ENCODE data around the gene SNX32. TPM values are rescaled to one million over a fixed set of nuclear protein-coding genes. Genes with fewer than 3 reads are reported as not detected.
A peak's percentile ranks its signal among the peaks of the same experiment; 100 is the strongest.

SNX32 gene
- total RNA-seq, 1 experiment from 2014 or later = not detected

GRCh38 chr11:65790104-65790901 lies 43.5 kb upstream of the SNX32 start:
- peaks cover 51% of the 10 kb centered on the region for H3K79me2 ChIP-seq (ENCODE audit: insufficient read depth, low read length)
- H3K27ac ChIP-seq (ENCODE audit: low read depth, low read length) = peak overlapping the region; percentile 94; the same call in 1 of the 2 replicates
- ATAC-seq = no peak

More at GRCh38 chr11:65790104-65790901, 43.5 kb upstream of the SNX32 start:
- Histone ChIP-seq H3K4me3 (replicated peaks in 1 of 2; ENCODE audit: low read depth in 1 of 2, low read length in 2 of 2) (no peak overlapping the region), H3K27me3 (ENCODE audit: insufficient read depth, low read length) (no peaks in the 10 kb centered on the region), H3K36me3 (ENCODE audit: control insufficient read depth in 1 of 2, insufficient read depth in 2 of 2, low read length in 2 of 2) (peaks cover 8 to 10% of the 10 kb centered on the region in 2 experiments; a peak in 3 of 4 replicates), H4K20me1 (ENCODE audit: insufficient read depth) (no peaks in the 10 kb centered on the region), H3K4me1 (ENCODE audit: control insufficient read depth in 1 of 2, insufficient read depth in 2 of 2, low read length in 2 of 2) (peaks cover 66 to 81% of the 10 kb centered on the region in 2 experiments), H3K9ac (ENCODE audit: low read length) (peak overlapping the region; percentile 65; the same call in 1 of the 2 replicates), H3K9me3 (ENCODE audit: control insufficient read depth in 1 of 2, insufficient read depth in 1 of 2, low read depth in 1 of 2, low read length in 2 of 2) (no peaks in the 10 kb centered on the region), H3K9me2 (ENCODE audit: insufficient read depth) (no peaks in the 10 kb centered on the region), H2AFZ (ENCODE audit: low read depth, low read length, poor library complexity, severe bottlenecking) (no peak overlapping the region), H3K4me2 (ENCODE audit: low read length) (peak overlapping the region; percentile 91)
- ChIA-PET RAD21 (ENCODE audit: low non-redundant PET in 1 of 2, low total read pairs in 2 of 2, uncharacterized antibody in 2 of 2, unreplicated experiment in 2 of 2) (no interaction called here), CTCF (interaction anchor here (0.7 to 5.8 kb wide), 8 partner anchors 10 to 128 kb away, joined by 3 to 73 read pairs (median 4); partner anchors contain the start of genes AP5B1, KAT5, MUS81 and RELA), POLR2A (interaction anchor here (0.6 to 1.1 kb wide), 2 partner anchors 17 to 105 kb away, joined by 3 read pairs; no protein-coding TSS in a partner anchor)
- no peak for DNase-seq (ENCODE audit: low read depth, low spot score)
- 0 out of 6 replicates have a peak, but pooled peaks of 1 of the 3 experiments have one; percentile 6 for TF ChIP-seq CTCF (IDR thresholded peaks at IDR 0.05 in 2 of 3, conservative IDR thresholded peaks at IDR 0.05 in 1 of 3; ENCODE audit: borderline replicate concordance in 1 of 3, insufficient read depth in 1 of 3, low read depth in 2 of 3, low read length in 2 of 3)
- no peak for TF ChIP-seq RAD21 (IDR thresholded peaks at IDR 0.05; ENCODE audit: low read depth)
- no peak for TF ChIP-seq JUND (IDR thresholded peaks at IDR 0.05)
- BruUV-seq (replicated peaks) = no TSS peak
- intact Hi-C loops (cut with micrococcal nuclease) = no loop called here

Data from HCT116 (cell line).